GM12801 (cell line): Measurements from ENCODE around the gene KRT84.

ENCODE experiments used
- TF ChIP-seq, protein P1 (sequence below): IDR thresholded peaks from one replicate; pipeline ENCODE4 v1.5.1; 2011; ENCODE audit warnings: control low read depth; ENCODE audit not compliant: insufficient read length; ENCODE audit errors: extremely low read depth

KRT84 gene

GRCh38 chr12:52358575-52359350, 26.7 kb downstream of the KRT84 start:
- TF ChIP-seq, protein P1, sequence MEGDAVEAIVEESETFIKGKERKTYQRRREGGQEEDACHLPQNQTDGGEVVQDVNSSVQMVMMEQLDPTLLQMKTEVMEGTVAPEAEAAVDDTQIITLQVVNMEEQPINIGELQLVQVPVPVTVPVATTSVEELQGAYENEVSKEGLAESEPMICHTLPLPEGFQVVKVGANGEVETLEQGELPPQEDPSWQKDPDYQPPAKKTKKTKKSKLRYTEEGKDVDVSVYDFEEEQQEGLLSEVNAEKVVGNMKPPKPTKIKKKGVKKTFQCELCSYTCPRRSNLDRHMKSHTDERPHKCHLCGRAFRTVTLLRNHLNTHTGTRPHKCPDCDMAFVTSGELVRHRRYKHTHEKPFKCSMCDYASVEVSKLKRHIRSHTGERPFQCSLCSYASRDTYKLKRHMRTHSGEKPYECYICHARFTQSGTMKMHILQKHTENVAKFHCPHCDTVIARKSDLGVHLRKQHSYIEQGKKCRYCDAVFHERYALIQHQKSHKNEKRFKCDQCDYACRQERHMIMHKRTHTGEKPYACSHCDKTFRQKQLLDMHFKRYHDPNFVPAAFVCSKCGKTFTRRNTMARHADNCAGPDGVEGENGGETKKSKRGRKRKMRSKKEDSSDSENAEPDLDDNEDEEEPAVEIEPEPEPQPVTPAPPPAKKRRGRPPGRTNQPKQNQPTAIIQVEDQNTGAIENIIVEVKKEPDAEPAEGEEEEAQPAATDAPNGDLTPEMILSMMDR: no peak

DNA sequence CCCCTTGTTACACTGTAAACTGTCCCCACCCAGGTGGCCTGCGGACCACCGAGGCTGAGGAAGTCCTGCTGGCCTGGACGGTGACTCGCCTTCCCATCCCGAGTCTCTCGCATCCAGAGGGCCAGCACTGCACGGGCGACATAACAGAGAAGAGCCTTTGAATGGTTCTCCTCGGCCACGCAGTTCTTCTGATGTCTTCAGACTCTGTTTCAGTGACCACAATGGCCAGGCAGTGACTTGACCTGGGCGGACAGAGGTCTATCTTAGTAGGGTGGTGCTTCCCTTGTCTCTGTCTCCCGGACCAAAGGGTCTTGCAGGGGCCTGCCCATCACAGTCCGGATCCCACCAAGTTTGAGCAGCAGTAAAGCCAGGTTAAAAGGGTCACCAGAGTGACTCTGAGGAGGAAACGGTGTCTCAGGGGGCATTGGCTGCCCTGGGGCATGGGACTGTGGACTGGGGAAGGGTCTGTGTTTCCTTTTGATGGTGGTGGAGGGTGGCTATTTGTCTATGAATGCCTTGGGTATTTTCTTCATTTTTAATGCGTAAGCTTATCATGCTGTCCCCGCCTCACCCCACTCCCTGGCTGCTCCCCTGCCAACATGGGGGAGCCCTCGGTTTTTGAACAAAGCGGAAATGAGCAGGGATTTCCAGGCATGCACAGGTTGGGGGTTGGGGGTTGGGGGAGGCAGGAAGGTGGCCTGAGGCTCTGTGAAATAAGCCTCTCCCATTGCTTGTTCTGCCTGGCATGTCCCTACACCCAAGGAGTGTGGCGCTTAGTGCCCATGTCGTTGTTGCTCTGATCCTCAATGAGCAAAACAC, 28.5 kb downstream of the KRT84 start:
- TF ChIP-seq, protein P1: no peak

DNA sequence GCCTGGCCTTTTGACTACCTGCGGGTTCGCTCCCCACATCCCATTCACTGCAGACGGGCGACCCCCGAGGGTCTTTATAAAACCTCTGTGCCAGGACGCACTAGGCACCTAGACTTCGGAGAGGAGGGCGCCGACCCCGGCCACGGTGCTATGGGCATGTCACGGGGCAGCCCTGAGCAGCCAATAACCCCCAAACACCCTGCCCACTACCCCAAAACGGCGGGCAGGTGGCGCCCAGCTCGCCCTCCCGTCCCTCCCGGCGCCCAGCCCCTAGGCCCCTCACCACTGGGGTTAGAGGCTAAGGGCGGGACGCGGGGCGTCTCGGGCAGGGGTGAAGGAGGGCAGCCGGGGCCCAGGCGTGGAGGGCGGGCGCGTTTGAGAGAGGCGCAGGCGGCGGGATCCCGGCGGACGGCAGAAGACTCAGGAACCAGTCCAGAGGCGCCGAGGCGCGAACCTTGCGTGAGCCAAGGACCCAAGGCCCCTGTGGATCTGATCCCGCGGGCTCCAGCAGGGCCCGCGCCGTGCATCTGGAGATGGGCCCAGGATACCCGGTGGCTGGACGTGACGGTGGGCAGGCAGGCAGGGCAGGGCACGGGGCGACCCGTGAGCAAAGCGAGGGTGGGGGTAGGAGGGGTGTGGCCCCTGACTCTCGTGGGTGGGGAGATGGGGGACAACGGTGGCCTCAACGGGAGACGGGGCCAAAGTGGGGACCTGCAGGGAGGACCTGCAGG, 29.3 kb downstream of the KRT84 start:
- TF ChIP-seq, protein P1: no peak

- TF ChIP-seq, protein P1: no peak
Observed at GRCh38 chr12:52355176-52355575, 30.3 kb downstream of the KRT84 start.

DNA sequence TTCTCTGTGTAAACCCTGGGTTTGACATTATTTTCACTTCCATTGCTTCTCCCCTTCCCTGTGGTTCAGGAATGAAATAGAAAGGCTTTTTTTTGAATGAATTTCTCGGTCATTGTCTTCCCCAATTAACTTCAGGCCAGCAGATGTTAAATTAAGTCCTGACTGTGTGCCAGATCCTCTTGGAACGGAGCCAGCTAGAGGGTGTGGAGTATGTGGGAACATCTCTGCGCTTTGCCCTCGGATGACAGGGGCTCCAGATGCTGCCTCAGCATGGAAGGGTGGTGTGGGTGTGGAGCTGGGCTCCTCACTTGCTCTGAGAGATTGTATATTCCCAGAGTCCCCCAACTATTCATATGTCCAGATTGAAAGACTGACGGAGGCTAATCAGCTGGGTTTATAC, 31.3 kb downstream of the KRT84 start:
- TF ChIP-seq, protein P1: no peak

GRCh38 chr12:52353766-52354165, 31.7 kb downstream of the KRT84 start:
- TF ChIP-seq, protein P1: no peak

DNA sequence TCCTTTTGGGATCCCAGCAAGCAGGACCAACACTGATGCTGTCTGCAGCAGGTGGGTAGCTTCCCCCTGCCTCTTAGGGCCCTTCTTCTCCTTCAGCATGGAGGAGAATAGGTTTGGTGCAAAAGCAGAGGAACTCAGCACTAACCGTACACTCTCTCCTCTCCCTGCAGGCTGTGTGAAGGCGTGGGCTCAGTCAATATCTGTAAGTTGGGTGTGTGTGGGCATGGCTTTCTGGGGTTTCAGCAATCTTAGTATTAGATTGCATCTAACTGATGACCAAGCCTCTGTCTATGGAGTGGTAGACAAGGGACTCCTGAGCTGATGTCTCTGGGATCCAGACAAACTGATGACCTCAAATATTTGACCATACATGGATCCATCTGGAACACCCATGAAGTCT, 32.5 kb downstream of the KRT84 start:
- TF ChIP-seq, protein P1: no peak
